HEK293 (cell line): ENCODE data around the gene ITFG2.

Experiments used
- ATF2 ChIP-seq: fragments of 450-650 bp; formaldehyde crosslinking; IDR thresholded peaks from 2 replicates; pipeline ENCODE4 v1.5.1; 2016; ENCODE audit warnings: missing biosample characterization, missing genetic modification characterization, low read depth
- CTCF ChIP-seq: fragments of 450-650 bp; formaldehyde crosslinking; IDR thresholded peaks from 2 replicates; pipeline ENCODE4 v1.5.1; 2016; ENCODE audit warnings: missing biosample characterization, missing genetic modification characterization
- PRDM1 ChIP-seq: fragments of 450-650 bp; formaldehyde crosslinking; IDR thresholded peaks from 2 replicates; pipeline ENCODE4; 2016; ENCODE audit warnings: missing biosample characterization, missing genetic modification characterization
- ZBTB49 ChIP-seq: fragments of 450-650 bp; formaldehyde crosslinking; IDR thresholded peaks from 2 replicates; pipeline ENCODE4 v1.5.1; 2016; ENCODE audit warnings: missing biosample characterization, missing genetic modification characterization, low read depth
- ZNF19 ChIP-seq: fragments of 450-650 bp; formaldehyde crosslinking; IDR thresholded peaks from 2 replicates; pipeline ENCODE4; 2016; ENCODE audit warnings: missing biosample characterization, missing genetic modification characterization, low read depth
- ZNF274 ChIP-seq, 2 experiments: fragments of 200-500 bp in 1 of 2; fragments of 450-650 bp in 1 of 2; sonication (Bioruptor generic) in 1 of 2; formaldehyde crosslinking in 1 of 2; IDR thresholded peaks; 2 replicates each; pipeline versions ENCODE4 v1.5.1 to v1.6.1; 2014 to 2016; ENCODE audit warnings: borderline replicate concordance in 1 of 2, inconsistent platforms in 1 of 2, low read length in 1 of 2, missing biosample characterization in 1 of 2, missing genetic modification characterization in 1 of 2
- ZNF280C ChIP-seq: fragments of 450-650 bp; formaldehyde crosslinking; IDR thresholded peaks from 2 replicates; pipeline ENCODE4 v1.5.1; 2016; ENCODE audit warnings: missing biosample characterization, missing genetic modification characterization
- ZNF366 ChIP-seq: fragments of 450-650 bp; formaldehyde crosslinking; conservative IDR thresholded peaks from 2 replicates; pipeline ENCODE4 v1.5.1; 2016; ENCODE audit warnings: missing biosample characterization, missing genetic modification characterization
- ZNF423 ChIP-seq: fragments of 450-650 bp; formaldehyde crosslinking; IDR thresholded peaks from 2 replicates; pipeline ENCODE4 v1.5.1; 2016; ENCODE audit warnings: missing biosample characterization, missing genetic modification characterization
- ZNF530 ChIP-seq: fragments of 450-650 bp; formaldehyde crosslinking; IDR thresholded peaks from 2 replicates; pipeline ENCODE4 v1.5.1; 2016; ENCODE audit warnings: low read depth, missing biosample characterization, missing genetic modification characterization
- ZNF776 ChIP-seq: fragments of 450-650 bp; formaldehyde crosslinking; IDR thresholded peaks from 2 replicates; pipeline ENCODE4 v1.5.0; 2017; ENCODE audit warnings: missing biosample characterization, missing genetic modification characterization, borderline replicate concordance
- ZSCAN18 ChIP-seq: fragments of 450-650 bp; formaldehyde crosslinking; IDR thresholded peaks from 2 replicates; pipeline ENCODE4 v1.5.1; 2016; ENCODE audit warnings: missing biosample characterization, missing genetic modification characterization

GRCh38 chr12:2794736-2795289 is 17.7 kb upstream of the ITFG2 start, which contains the start of gene FKBP4:
- TF ChIP-seq ZNF366 (no peak), ZNF776 (tag by site-specific recombination) (no peak), ZNF530 (tag by site-specific recombination) (no peak), CTCF (no peak), ATF2 (tag by site-specific recombination) (no peak), ZNF19 (no peak), ZNF423 (tag by site-specific recombination) (no peak), ZNF280C (no peak), PRDM1 (tag by site-specific recombination) (no peak), ZNF274 (IDR thresholded peaks at IDR 0.05; ENCODE audit: low read length) (no peak), ZNF274 (tag by site-specific recombination; IDR thresholded peaks at IDR 0.05; ENCODE audit: borderline replicate concordance) (no peak), ZSCAN18 (tag by site-specific recombination) (no peak), ZBTB49 (tag by site-specific recombination) (no peak)
